NCI-H226 (cell line): Measurements from ENCODE around the gene PLCB1.

Experiments used
- DNase-seq: peaks from one replicate; pipeline ENCODE4 v3.0.0-alpha.2; 2015

PLCB1 gene

DNA sequence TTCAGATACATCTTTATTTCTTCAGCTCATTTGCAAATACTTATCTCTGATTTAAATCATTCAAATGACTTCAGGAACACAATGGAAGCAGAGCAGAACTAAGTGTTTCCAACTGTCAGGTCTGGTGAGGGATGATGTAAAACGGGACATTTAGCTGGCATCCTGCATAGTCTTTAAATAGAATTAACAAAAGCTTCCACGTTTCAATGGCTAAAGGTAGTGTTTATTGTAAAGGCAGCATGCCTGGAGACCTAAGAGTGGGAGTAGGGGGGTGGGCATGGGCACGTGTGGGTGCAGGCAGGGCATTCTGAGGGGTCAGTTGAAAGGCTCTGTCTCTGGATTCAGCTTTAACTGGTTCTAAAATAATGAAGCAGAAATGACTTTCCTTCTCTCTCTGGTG is 174.9 kb downstream of the PLCB1 start:
- no peak for DNase-seq

DNA sequence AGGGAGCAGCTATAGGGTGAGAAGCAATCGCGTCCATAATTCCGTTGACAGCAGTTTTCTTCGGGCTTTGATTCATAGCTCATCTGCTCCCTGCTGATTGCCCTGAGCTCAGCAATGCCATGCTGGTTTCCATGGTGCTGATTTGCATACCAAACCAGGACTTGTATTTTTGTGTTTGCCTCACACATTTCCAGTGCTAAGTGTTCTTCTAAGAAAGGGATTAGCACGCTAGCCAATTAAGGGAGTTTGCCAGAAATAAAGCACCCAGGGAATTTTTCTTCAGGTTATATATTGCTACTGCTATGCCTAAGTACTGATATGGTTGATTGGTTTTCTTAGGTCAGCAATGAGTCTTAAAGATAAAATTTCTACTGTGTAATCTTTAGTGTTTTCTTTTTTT is 177.6 kb downstream of the PLCB1 start:
- no peak for DNase-seq

DNA sequence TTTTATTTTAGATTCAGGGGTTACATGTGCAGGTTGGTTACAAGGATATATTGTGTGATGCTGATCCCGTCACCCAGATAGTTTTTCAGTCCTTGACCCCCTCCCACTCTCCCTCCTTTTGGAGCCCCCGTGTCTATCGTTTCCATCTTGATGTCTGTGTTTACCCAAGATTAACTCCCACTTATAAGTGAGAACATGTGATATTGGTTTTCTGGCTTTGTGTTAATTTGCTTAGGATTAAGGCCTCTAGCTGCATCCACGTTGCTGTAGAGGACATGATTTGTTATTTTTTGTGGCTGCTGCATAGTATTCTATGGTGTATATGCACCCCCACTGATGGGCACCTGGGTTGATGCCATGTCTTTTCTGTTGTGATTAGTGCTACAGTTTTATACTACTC is 178.6 kb downstream of the PLCB1 start:
- no peak for DNase-seq

DNA sequence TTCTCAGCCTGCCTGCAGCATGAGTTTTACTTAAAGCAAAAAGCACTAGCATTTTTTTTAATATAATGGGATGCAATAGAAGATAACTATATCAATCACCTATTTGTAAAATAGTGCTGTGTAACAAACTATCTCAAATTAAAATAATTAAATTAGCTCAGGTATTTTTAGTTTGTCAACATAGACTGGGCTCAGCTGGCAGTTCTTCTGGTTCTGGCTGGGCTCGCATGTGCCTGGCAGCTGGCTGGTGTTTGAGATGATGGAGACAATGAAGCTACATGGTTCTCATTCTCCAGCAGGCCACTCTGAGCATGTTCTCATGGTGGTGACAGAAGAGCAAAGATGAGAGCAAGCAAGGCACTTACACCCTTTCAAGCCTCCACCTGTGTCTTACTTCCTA is 181.0 kb downstream of the PLCB1 start:
- DNase-seq = no peak

DNA sequence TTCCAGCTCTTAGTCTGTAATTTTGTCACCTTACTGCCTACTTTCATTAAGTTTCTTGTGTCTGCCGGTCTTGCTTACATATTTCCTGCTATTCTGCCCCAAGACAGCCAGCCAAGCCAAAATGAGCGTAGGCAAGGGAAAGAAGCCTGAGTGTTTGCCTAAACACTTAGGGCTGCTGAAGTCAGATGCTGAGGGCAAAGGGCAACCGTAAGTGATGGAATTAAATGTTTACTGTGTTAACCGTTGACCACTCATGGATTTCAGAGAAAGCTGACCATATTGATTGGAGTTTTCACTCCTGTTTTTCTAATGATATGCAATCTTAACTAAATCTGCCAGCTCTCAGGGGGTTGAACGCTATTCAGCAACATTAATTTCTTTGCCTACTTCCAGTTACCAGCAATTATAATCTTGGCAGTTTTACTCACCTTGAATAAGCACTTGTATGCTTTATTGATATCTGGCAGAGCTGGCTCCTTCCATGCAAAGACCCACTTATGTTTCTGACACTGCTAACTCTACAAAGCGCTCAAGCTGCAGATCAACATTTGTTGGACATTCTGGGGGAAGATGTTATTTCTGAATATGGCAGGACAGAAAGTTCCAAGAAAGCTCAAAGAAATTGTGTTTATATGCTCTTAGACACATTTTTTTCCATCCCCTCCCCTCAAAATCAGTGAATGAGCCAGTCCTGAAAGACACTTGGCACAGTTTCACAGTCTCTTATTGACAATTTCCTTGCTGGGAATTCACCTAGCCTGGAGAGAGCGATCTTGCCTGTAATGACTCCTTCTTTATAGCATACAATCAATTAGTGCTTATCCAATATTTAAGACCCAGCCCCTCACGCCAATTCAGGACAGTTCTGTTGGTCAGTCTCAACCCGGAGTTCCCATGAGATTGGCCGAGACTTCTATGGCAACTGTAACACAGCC is 183.8 kb downstream of the PLCB1 start:
- no peak for DNase-seq

DNA sequence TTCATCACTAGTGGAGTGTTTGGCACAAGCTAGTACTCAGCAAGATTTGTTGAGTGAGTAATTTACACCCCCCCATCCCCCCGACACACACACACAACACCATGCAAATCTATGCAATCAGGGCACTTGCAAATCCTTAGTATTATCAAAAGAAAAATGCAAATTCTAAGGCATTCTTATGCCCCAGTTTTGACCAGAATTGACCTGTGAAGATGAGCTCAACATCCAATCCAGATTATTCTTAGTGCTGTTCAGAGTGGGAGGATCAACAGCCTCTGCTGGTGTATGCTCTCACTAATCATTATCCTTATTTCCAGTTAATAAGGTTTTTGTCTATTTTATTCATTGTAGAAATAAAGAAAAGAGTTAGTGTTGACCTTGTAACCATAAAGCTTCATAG is 185.4 kb downstream of the PLCB1 start:
- DNase-seq = no peak

DNA sequence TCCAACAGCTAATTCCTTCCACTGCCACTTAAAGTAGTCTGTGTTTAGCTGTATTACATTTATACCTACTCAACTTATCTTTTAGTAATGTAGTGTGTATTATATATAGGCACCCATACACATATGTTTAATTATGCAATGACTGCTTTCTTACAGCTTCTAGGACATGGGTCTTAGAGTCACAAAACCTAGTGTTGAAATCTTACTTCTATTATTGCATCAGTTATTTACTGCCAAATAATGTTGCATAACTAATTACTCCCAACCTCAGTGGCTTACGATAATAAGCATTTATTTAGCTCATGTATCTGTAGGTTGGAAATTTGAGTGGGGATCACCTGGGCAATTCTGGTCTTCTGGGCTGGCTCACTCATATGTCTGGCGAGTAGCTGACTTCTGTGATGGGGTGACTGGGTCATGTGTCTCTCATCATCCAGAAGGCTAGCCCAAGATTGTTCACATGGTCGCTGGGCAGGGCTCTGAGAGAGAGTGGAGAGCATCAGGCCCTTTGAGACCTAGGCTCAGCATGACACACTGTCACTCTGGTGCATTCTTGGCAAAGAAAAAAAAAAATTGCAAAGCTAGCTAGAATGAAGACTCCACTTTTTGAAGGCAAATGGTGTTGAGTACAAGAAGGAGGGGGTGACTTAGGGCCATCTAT is 187.0 kb downstream of the PLCB1 start:
- no peak for DNase-seq

DNA sequence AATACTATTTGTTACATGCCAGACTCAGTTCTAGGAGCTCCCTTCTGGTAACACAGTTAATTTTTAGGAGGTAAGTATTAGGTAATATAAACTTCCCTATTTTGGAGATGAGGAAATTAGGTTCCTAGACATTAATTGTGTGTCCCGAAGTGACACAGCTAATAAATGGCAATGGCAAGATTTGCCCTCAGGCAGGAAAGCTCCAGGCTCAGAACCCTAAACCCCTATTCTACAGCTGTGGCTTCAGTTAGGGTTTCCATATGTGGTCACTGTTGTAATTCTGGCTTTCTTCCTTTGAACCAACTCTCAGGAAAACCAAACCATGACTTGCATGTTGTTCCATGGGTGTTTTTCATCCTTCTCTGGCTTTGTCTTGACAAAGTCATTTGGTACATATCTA is 188.2 kb downstream of the PLCB1 start:
- no peak for DNase-seq

DNA sequence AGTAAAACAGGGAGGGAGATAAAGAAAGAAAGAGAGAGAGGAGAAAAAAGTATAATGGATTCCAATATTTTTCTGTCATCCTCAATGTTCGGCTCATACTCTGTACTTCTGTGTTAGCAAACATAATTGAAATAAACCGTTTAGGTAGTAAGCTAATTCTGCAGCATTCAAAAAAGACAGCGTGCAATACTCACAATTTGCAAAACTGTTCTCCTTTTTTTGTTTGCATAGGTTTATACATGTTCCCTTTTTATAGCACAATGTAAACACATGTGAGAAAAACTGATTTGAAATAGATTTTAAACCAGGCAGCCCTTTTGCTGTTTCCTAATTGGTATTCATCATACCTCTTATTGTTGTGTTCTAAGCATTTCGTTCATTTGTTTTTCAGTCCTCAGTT is 188.9 kb downstream of the PLCB1 start:
- no peak for DNase-seq

DNA sequence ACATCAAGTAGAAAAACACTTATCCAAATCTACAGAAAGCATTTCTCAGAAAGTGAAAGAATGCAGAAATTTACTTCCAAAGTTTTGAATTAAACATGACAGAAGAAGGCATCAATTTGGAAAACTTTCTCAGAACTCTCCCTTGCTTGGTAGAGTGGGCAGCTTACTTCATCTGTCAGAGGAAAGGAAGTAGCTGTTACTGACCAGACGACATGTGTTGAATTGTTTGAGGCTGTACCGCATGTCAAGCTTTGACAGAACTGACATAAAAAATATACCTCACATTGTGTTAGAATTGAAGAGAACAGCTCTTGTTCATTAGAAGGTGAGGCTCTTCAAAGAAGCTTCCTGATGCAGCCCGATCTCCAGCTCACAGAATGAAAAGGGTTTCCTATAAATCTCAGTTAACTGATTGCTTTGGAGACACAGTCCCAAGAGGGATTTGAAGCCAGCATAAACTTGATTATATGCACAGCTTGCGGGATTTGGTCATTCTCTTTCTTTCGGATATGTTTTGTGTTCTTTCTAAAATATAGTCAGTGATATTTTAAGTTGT is 190.7 kb downstream of the PLCB1 start:
- no peak for DNase-seq

DNA sequence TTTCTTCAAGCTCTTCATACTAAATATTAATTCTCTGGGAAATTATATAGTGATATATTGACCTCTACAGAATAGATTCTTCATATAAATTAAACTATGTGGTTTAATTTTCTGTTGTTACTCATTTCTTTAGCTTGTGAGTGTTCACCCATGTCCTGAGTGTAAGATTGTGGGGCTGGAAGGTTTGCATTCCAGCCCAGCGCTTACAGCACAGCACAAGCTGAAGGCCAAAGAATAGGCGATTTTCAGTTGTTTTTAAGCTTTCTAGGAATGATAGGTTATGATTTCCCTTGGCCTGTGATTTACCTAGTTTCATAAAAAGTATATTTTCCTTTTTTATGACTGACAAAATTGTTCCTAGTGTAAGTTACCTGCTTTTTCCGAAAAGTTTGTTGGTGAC is 194.1 kb downstream of the PLCB1 start:
- no peak for DNase-seq

DNA sequence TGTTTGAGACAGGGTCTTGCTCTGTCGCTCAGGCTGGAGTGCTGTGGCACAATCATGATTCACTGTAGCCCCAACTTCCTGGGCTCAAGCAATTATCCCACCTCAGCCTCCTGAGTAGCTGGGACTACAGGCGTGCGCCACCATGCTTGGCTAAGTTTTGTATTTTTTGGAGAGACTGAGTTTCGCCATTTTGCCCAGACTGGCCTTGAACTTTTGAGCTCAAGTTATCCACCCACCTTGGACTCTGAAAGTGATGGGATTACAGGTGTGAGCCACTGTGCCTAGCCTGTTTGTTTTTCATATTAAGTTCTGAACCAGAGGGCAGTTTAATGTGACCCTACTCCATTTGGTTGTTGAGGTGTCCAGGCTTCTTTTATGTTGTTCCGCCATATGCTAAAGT is 194.8 kb downstream of the PLCB1 start:
- DNase-seq = no peak

DNA sequence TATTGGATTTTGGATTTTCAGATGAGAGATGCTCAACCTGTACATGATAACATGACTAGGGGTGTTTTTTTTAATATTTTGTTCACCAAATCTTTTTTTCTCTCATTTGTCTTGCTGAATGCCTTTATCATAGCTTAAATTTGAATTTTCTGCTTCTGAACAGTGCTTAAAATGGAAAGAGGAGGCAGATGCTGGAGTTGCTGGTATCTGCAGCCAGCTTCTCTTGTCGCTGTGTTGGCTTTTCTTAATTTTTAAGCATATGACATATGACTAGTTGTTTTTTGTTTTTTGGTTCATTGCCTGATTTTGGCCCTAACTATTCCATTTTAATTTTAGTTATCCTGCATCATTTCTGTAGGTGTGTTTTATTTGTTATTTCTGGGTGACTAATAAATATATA is 196.1 kb downstream of the PLCB1 start:
- DNase-seq = no peak

DNA sequence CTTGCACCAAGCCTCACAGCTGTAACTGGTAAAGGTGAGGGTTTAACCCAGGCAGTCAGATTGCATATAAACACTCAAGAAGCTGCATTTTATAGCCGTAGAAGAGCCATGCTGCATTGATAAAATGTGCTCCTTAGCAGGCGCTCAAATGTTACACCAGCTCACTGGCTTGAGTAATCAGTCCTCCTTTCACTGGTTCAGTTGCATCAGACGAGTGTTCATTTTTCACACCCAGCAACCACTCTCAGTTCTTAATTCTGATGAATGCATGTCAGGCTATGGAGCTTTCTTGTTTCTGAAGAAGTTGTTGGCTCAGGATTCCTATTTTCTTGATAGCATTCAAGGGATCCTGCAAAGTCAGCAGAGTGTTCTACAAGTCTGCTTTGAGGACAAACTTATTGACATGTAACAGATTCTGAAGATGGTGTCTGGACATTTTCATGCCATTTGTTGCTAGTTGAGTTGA is 198.3 kb downstream of the PLCB1 start:
- no peak for DNase-seq

DNA sequence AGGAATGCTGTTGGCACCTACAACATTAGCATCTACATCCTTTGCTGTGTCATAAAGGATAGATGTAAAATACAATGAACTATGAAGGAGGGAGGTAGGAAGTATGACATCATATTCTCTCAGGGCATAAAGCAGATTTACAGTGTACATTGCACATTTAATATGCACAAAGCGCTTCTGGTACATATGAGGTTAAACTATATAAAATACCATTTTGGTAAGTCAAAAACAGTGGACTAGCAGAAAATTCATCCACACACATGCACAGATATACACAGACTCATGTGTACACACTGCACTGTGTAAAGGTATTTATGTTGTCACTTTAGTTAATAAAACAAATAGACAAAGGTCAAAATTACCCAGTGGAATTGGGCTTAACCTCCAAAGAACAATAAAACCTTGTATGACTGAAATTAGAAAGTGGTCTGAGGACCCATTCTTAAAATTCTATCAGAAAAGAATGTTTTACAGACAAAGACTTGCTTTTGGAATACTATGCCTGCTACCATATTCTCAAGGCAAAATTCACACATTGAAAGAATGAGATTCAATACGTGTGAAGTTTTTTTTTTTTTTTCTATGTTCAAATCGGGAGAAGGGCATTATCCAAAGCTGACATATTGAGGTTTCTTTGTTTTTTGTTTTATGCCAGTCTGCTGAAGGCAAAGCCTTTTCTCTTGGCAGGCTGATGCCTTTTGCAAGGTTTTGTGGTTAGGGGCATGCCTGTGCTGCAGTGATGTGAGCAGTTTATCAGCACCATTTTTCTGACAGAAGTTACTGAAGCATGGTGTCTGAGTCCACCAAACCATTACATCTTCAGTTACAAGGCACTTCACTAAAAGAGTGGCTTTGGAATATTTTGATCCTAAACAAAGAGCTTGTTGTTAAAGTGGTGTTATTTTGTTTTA is 199.0 kb downstream of the PLCB1 start:
- peak; percentile 18 for DNase-seq

DNA sequence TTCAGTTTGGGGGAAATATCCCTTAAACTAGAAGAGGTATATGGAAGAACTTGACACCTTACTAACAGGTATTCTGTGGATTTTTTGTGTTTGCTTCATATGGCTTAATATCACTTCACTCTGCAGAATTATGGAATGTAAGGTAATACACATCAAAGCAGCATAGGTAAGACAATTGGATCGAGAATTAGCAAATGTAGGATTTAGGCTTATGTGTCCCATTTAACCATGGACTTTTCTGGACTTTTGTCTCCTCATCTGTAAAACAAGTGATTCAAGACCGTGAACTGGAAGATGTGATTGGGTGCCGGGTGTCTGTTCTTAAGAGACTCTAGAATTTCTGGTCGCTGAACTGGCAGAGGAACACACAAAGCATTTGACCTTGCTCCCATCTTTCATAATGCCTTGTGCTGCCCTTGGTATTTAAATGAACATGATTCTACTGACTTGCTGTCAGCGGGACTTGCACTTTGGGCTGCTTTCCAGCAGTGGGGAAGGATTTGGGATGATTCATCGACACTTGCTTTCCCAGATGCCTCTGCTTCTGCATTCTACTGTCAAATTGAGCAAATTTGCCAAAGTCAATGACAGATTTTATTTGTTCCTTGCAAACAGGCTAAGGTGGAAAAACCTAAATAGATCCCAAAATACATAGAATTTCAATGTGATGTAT is 199.8 kb downstream of the PLCB1 start:
- peak; percentile 48 for DNase-seq

DNA sequence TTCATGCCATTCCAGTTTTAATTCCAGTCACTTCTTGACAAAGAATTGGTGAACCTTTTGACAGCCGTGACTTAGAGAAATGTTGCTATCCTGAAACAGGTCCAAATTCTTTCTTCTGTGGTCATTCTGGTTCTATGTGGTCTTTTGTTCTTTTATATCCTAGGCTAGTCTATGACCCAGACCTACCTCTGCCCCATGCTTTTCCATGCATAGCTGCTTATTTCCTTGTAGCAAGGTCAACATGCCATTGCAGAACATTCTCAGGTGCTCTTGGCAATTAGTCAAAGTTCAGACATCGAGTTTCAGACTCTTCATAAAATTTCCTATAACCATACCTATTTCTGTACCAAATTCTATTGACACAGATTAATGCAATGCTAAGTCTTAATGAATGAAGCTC is 202.6 kb downstream of the PLCB1 start:
- no peak for DNase-seq

DNA sequence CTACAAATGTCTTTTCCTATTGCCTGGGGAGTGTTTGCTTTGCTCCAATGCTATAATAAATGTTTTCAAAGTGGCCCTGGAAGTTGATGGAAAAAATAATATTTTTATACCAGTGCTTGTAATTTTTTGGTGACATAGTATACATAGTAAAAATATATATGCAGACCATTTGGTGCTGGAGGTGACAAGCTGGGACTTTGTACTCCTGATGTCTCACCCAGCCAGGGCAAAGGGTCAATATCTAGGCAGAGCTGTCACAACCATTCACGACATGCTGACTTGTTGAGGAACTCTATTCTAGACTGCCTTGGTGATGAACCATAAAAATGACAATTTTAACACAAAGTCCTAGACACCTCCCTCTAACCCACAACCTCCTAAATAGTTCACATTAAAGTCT is 203.0 kb downstream of the PLCB1 start:
- no peak for DNase-seq

DNA sequence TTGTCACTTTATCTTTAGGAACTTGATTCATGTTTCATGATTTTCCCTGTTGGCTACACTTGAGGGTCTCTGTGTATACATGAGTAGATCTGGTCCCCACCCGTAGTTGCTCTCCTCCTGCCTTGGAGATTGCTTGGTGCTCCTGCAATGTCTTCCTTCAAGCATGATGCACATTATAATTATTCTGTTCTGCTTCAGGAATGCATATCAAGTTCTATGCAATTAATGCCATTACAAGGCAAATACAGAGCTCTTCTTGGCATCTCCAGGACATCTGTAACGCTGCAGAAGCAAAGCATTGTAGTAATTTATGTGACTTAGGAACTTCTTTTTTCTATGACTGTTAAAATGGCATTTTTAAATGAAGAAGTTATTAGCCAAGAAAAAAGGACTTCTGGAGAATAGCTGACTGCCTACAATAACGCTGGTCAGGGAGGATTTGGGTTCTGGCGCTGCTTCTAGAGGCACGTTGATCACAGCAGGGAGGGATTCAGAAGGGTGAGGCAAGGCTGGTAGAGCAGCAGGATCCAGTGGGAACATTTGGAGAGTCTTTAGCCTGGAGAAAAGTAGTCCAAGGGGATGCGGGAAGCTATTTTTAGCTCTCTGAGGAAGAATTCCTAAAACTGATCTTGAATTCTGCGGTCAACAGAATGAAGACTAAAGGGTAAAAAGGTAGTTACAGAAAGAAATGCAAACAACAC is 203.6 kb downstream of the PLCB1 start:
- DNase-seq = no peak

DNA sequence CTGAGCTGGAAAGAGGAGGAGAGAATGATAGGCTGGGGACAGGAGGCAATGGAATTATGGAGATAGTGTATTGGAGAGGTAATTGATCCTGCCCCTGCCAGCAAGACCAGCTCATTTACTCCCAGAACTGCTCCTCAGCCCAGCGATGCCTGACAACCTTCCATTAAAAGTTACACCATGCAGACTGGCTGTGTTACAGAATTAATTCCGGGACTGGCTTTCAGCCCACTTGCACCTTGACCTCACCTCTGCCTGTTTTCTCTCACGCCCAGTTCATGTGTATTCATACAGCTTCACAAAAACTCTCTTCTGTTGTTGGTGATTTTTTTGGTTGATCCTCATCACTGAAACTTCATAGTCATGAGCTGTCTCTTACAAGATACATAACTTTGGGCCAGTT is 207.3 kb downstream of the PLCB1 start:
- no peak for DNase-seq

DNA sequence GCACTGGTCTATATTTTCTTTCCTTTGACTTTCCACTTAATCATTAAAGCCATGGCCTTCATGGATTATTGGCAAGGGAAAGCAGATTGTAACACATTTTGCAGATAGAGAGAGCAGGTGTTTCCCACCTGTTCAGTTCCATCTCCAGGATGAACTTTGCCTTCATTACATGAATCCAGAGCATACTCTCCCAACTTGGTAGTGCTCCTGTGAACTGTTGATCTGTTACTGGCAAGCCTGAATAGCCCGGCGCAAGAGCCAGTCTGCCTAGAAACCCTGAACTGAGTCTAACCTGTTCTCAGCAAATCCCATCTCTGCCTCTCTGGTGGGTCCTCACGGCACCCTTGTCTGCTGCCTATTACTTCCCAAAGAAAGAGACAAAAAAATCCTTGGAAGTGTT is 210.3 kb downstream of the PLCB1 start:
- no peak for DNase-seq

DNA sequence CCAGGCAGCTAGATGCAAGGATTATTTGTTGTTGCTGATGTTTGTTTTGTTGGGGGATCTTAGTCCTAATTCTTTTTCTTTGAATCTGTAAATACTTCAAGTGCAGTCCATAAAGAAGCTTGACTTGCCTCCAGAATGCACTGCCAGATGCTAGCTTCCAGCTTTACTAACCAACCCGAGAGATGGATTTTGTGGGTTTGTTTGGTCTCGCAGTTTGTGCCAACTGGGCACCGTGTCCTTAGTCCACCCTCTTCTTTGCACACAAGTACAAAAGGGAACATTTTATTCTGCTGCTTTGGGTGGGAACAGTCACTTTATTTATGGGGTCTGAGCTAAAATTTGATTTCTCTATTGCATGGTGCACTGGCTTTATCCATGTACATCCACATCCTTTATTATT is 212.0 kb downstream of the PLCB1 start:
- DNase-seq = no peak
